H1 (cell line): ENCODE data around the gene OSGEP. TPM values are rescaled to one million over a fixed set of nuclear protein-coding genes. Genes with fewer than 3 reads are reported as not detected.

Experiments
- CTCF ChIA-PET: fragments of 300-600 bp; sonication (Branson Sonifier 250); formaldehyde crosslinking; loops from one replicate; lab custom pipeline; 2021; ENCODE audit not compliant: partially characterized antibody; lab: Charles Lee
- POLR2A ChIA-PET: fragments of 300-600 bp; sonication (Branson Sonifier 250); formaldehyde crosslinking; loops from one replicate; lab custom pipeline; 2021; ENCODE audit warnings: inconsistent platforms; ENCODE audit not compliant: partially characterized antibody; lab: Charles Lee
- DNase-seq, 2 experiments: peaks; one replicate each; pipeline versions ENCODE4 v3.0.0 to v3.0.0-alpha.2; 2010 to 2022; ENCODE audit warnings: low spot score in 2 of 2, low read depth in 1 of 2, mixed read lengths in 1 of 2
- FAIRE-seq: peaks from 2 replicates; lab custom pipeline; 2011; peaks lifted over from hg19 to GRCh38; lab: Jason Lieb, UNC
- H2AFZ ChIP-seq: 2 replicates; pipeline ENCODE4 v1.8.1; 2012; ENCODE audit warnings: low read length, inconsistent platforms
- H2AK5ac ChIP-seq: 2 replicates; pipeline ENCODE4 v1.6.1; 2013; ENCODE audit warnings: low read depth, low read length
- H2BK120ac ChIP-seq: replicated peaks from 2 replicates; pipeline ENCODE3; 2013; ENCODE audit warnings: low read depth, low read length, inconsistent platforms
- H2BK12ac ChIP-seq: 2 replicates; pipeline ENCODE4 v1.6.1; 2013; ENCODE audit warnings: low read depth, low read length
- H2BK15ac ChIP-seq: 2 replicates; pipeline ENCODE4 v1.6.1; 2013; ENCODE audit warnings: low read length
- H2BK20ac ChIP-seq: 2 replicates; pipeline ENCODE4 v1.6.1; 2013; ENCODE audit warnings: low read length
- H2BK5ac ChIP-seq: 2 replicates; pipeline ENCODE4 v1.6.1; 2013; ENCODE audit warnings: low read depth, low read length
- H3K14ac ChIP-seq: 2 replicates; pipeline ENCODE4 v1.6.1; 2013; ENCODE audit warnings: inconsistent platforms; ENCODE audit not compliant: insufficient read length
- H3K18ac ChIP-seq: 2 replicates; pipeline ENCODE4 v1.6.1; 2013; ENCODE audit warnings: low read length; ENCODE audit errors: extremely low read depth
- H3K23ac ChIP-seq: 2 replicates; pipeline ENCODE4 v1.6.1; 2013; ENCODE audit warnings: inconsistent platforms; ENCODE audit not compliant: insufficient read length
- H3K23me2 ChIP-seq: 2 replicates; pipeline ENCODE4 v1.6.1; 2013; ENCODE audit warnings: low read depth, low read length
- H3K27ac ChIP-seq: 2 replicates; pipeline ENCODE4 v1.6.1; 2011; ENCODE audit warnings: low read depth, low read length, inconsistent platforms
- H3K27me3 ChIP-seq, 4 experiments: replicated peaks in 1 of 4; 1 replicate in 1 of 4; 2 replicates in 3 of 4; pipeline versions ENCODE4 v1.6.1 to v1.8.1; 2011 to 2013; ENCODE audit warnings: low read length in 3 of 4, mild to moderate bottlenecking in 3 of 4, inconsistent platforms in 2 of 4, mixed read lengths in 2 of 4, moderate library complexity in 1 of 4; ENCODE audit not compliant: control insufficient read depth in 3 of 4, insufficient read depth in 3 of 4; ENCODE audit errors: extremely low read depth in 1 of 4
- H3K36me3 ChIP-seq, 4 experiments: 2 replicates each; pipeline versions ENCODE4 v1.6.1 to v1.8.1; 2011 to 2013; ENCODE audit warnings: mild to moderate bottlenecking in 4 of 4, low read length in 3 of 4, moderate library complexity in 2 of 4, control low read depth in 1 of 4, inconsistent platforms in 1 of 4; ENCODE audit not compliant: insufficient read depth in 4 of 4, control insufficient read depth in 2 of 4
- H3K4ac ChIP-seq: replicated peaks from 2 replicates; pipeline ENCODE3; 2013; ENCODE audit warnings: low read length, low read depth, mixed read lengths, inconsistent platforms; ENCODE audit not compliant: insufficient read length
- H3K4me1 ChIP-seq, 4 experiments: replicated peaks in 1 of 4; 1 replicate in 1 of 4; 2 replicates in 3 of 4; pipeline versions ENCODE4 v1.6.1 to v1.8.1; 2011 to 2013; ENCODE audit warnings: low read length in 3 of 4, inconsistent platforms in 2 of 4, mixed read lengths in 1 of 4; ENCODE audit not compliant: insufficient read depth in 4 of 4, control insufficient read depth in 3 of 4
- H3K4me2 ChIP-seq, 2 experiments: 2 replicates each; pipeline versions ENCODE4 v1.6.1 to v1.8.1; 2011 to 2013; ENCODE audit warnings: low read depth in 2 of 2, low read length in 2 of 2, control low read depth in 1 of 2, inconsistent platforms in 1 of 2, mild to moderate bottlenecking in 1 of 2; ENCODE audit not compliant: insufficient read depth in 1 of 2
- H3K4me3 ChIP-seq, 4 experiments: fragments of 200-600, 300-600 bp in 1 of 4; sonication (generic), shearing (Covaris generic), sonication (Bioruptor Twin) in 1 of 4; 2 replicates each; pipeline versions ENCODE4 v1.5.1 to v1.8.1; 2011 to 2016; ENCODE audit warnings: low read length in 4 of 4, low read depth in 3 of 4, control low read depth in 2 of 4, inconsistent platforms in 2 of 4, mild to moderate bottlenecking in 2 of 4, mixed read lengths in 1 of 4, moderate library complexity in 1 of 4; ENCODE audit not compliant: insufficient read depth in 2 of 4; ENCODE audit errors: extremely low read depth in 1 of 4
- H3K56ac ChIP-seq: replicated peaks from 2 replicates; pipeline ENCODE3; 2013; ENCODE audit warnings: low read depth, mild to moderate bottlenecking, mixed read lengths, low read length, inconsistent platforms; ENCODE audit not compliant: insufficient read length
- H3K79me1 ChIP-seq: 2 replicates; pipeline ENCODE4 v1.6.1; 2013; ENCODE audit warnings: low read depth, low read length, control low read depth
- H3K79me2 ChIP-seq, 2 experiments: 2 replicates each; pipeline versions ENCODE4 v1.6.1 to v1.8.1; 2012 to 2013; ENCODE audit warnings: low read length in 2 of 2, mild to moderate bottlenecking in 2 of 2, inconsistent platforms in 1 of 2; ENCODE audit not compliant: insufficient read depth in 2 of 2, control insufficient read depth in 1 of 2
- H3K9ac ChIP-seq, 4 experiments: replicated peaks in 1 of 4; 1 replicate in 1 of 4; 2 replicates in 3 of 4; pipeline versions ENCODE4 v1.6.1 to v1.8.1; 2011 to 2013; ENCODE audit warnings: low read depth in 3 of 4, low read length in 3 of 4, control low read depth in 2 of 4, mild to moderate bottlenecking in 2 of 4, moderate library complexity in 2 of 4, inconsistent platforms in 1 of 4; ENCODE audit errors: extremely low read depth in 1 of 4
- H3K9me3 ChIP-seq, 2 experiments: 2 replicates each; pipeline versions ENCODE4 v1.6.1 to v1.8.1; 2012 to 2013; ENCODE audit warnings: mild to moderate bottlenecking in 2 of 2, moderate library complexity in 2 of 2, control low read depth in 1 of 2, inconsistent platforms in 1 of 2, low read depth in 1 of 2, low read length in 1 of 2, mixed read lengths in 1 of 2; ENCODE audit not compliant: insufficient read depth in 2 of 2
- H4K20me1 ChIP-seq, 2 experiments: replicated peaks in 1 of 2; 2 replicates each; pipeline versions ENCODE3 to v1.8.1; 2011 to 2013; ENCODE audit warnings: inconsistent platforms in 2 of 2, low read length in 2 of 2, mild to moderate bottlenecking in 1 of 2; ENCODE audit not compliant: insufficient read depth in 2 of 2, control insufficient read depth in 1 of 2
- H4K5ac ChIP-seq: 2 replicates; pipeline ENCODE4 v1.6.1; 2013; ENCODE audit warnings: low read length, low read depth, mixed read lengths, inconsistent platforms; ENCODE audit not compliant: insufficient read length
- H4K8ac ChIP-seq: 2 replicates; pipeline ENCODE4 v1.8.0; 2013; ENCODE audit warnings: mild to moderate bottlenecking, moderate library complexity, low read length, inconsistent platforms; ENCODE audit not compliant: insufficient read depth; ENCODE audit errors: extremely low read depth
- H4K91ac ChIP-seq: replicated peaks from 2 replicates; pipeline ENCODE3; 2013; ENCODE audit warnings: low read length, mixed read lengths, inconsistent platforms; ENCODE audit not compliant: insufficient read length
- BCL11A ChIP-seq, 2 experiments: IDR thresholded peaks; one replicate each; pipeline ENCODE4 v1.6.1; 2011; ENCODE audit warnings: low read depth in 2 of 2, low read length in 2 of 2, mild to moderate bottlenecking in 2 of 2
- BRCA1 ChIP-seq: IDR thresholded peaks from 2 replicates; pipeline ENCODE4 v1.6.1; 2012; ENCODE audit warnings: low read depth, low read length, improper control_type of control experiment
- CREB1 ChIP-seq: IDR thresholded peaks from 2 replicates; pipeline ENCODE4 v1.6.1; 2012; ENCODE audit warnings: inconsistent platforms
- KDM1A ChIP-seq: fragments of 200-600, 300-600 bp; sonication (generic); IDR thresholded peaks from 2 replicates; pipeline ENCODE4 v1.7.1; 2016; ENCODE audit warnings: mild to moderate bottlenecking, low read length, borderline replicate concordance
- NANOG ChIP-seq: IDR thresholded peaks from 2 replicates; pipeline ENCODE4 v1.6.1; 2011; ENCODE audit warnings: low read length, low read depth, mild to moderate bottlenecking, inconsistent platforms; ENCODE audit not compliant: insufficient read depth, poor library complexity, severe bottlenecking
- SAP30 ChIP-seq: fragments of 300-600 bp; sonication (generic); IDR thresholded peaks from 2 replicates; pipeline ENCODE4 v1.7.1; 2012; ENCODE audit warnings: low read length, moderate library complexity, mild to moderate bottlenecking, inconsistent platforms; ENCODE audit not compliant: insufficient read depth, insufficient replicate concordance
- SRF ChIP-seq: IDR thresholded peaks from 2 replicates; pipeline ENCODE4 v1.6.1; 2011; ENCODE audit warnings: mild to moderate bottlenecking, low read depth, low read length, moderate library complexity
- TAF1 ChIP-seq: IDR thresholded peaks from 2 replicates; pipeline ENCODE4 v1.6.1; 2011; ENCODE audit warnings: mild to moderate bottlenecking, low read depth, low read length
- TEAD4 ChIP-seq: IDR thresholded peaks from 2 replicates; pipeline ENCODE4 v1.6.1; 2012; ENCODE audit warnings: low read depth, low read length, inconsistent platforms, mixed read lengths
- YY1 ChIP-seq: IDR thresholded peaks from 2 replicates; pipeline ENCODE4 v1.6.1; 2011; ENCODE audit warnings: low read depth, mild to moderate bottlenecking, low read length
- WGBS, 2 experiments: shearing (Covaris generic) in 1 of 2; methylation state at CpG; one replicate each; pipeline versions ENCODE4 v1.1.6 to v1.1.7; 2013 to 2015; ENCODE audit warnings: low lambda C conversion rate in 2 of 2, mixed read lengths in 2 of 2, inconsistent platforms in 1 of 2, low coverage in 1 of 2, missing lambda C conversion rate in 1 of 2; ENCODE audit not compliant: insufficient replicate concordance in 2 of 2, insufficient coverage in 1 of 2, insufficient read length in 1 of 2; ENCODE audit errors: extremely low coverage in 1 of 2, missing lambda C conversion rate in 1 of 2; 5-methylcytosine and 5-hydroxymethylcytosine counted together
- polyA plus RNA-seq, 7 experiments: library from polyadenylated mRNA; depleted of rRNA in 3 of 7; stranded (reverse) in 5 of 7; unstranded in 2 of 7; fragments of >200 nt in 5 of 7; fragments of 200-250 nt in 2 of 7; gene quantifications; 1 replicate in 5 of 7; 2 replicates in 1 of 7; 4 replicates in 1 of 7; pipeline versions ENCODE4 v1.2.1 to v1.2.3, GENCODE V29; 2011 to 2013; ENCODE audit warnings: missing spikeins in 2 of 7, mixed read lengths in 2 of 7
- total RNA-seq: library from RNA; stranded (reverse); fragmentation: NEBNext Ultra II Directional; extraction: Animal tissue kit (Norgen Biotek cat#: 25700); gene quantifications from 2 replicates; pipeline ENCODE4 v1.2.1, GENCODE V29; 2021
- TF ChIP-seq, protein P1 (sequence below): IDR thresholded peaks from 2 replicates; pipeline ENCODE4 v1.6.1; 2012; ENCODE audit warnings: inconsistent platforms
- TF ChIP-seq, protein P2 (sequence below): IDR thresholded peaks from 2 replicates; pipeline ENCODE4 v1.6.1; 2012; ENCODE audit warnings: inconsistent platforms

Gene OSGEP
- total and polyA plus RNA-seq, 2 of the 8 experiments (the other 6 are each of a cell fraction or from before 2014, with no cell fraction given) = 34.4 to 78.6 TPM

DNA sequence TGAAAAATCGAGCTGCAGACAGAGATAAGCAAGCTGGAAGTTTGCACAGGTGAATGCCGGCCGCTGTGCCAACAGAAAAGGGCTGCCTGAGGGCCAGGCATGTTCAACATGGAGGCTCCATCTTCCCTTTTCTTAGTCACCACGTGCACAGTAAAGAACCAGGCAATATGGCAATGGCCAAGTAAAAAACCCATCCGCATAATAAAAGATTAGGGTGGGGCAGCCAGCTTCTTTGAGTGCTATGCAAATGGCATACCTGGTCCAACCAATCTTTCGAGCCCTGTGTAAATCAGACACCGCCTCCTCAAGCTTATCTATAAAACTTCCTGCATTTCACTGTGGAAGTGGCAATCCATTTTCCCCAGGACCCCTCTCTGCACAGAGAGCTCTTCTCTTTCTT is 31.3 kb upstream of the OSGEP start:
- no peaks in the 10 kb centered on the region for H3K9me3 ChIP-seq
- H3K27me3 ChIP-seq = no peaks in the 10 kb centered on the region
- CTCF ChIA-PET = interaction anchor here (0.6 to 7.5 kb wide), 5 partner anchors 11 to 176 kb away, joined by 3 to 114 read pairs (median 4); no protein-coding TSS in a partner anchor
- 70% methylated on average over 7 of the region's 7 CpGs; no CpG with 5 or more reads in 1 of the 2 experiments for WGBS, 2 experiments
- H2BK120ac ChIP-seq = no peak overlapping the region
- H4K20me1 ChIP-seq = no peaks in the 10 kb centered on the region
- H4K91ac ChIP-seq = no peak overlapping the region
- H3K36me3 ChIP-seq = no peaks in the 10 kb centered on the region
- POLR2A ChIA-PET = interaction anchor here (0.6 to 3.7 kb wide), 5 partner anchors 11 to 142 kb away, joined by 4 to 31 read pairs (median 7); partner anchors contain the start of genes APEX1, OSGEP, PARP2 and PNP
- no peak overlapping the region for H3K27ac ChIP-seq
- no peak overlapping the region for H3K23ac ChIP-seq
- H2BK15ac ChIP-seq = no peak overlapping the region
- H3K56ac ChIP-seq = no peak overlapping the region
- no peak for TF ChIP-seq CREB1
- no peak for TF ChIP-seq KDM1A
- no peak for TF ChIP-seq TAF1
- TF ChIP-seq, protein P1, sequence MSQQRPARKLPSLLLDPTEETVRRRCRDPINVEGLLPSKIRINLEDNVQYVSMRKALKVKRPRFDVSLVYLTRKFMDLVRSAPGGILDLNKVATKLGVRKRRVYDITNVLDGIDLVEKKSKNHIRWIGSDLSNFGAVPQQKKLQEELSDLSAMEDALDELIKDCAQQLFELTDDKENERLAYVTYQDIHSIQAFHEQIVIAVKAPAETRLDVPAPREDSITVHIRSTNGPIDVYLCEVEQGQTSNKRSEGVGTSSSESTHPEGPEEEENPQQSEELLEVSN = peak; percentile 41; the same call in 1 of the 2 replicates
- no peak for TF ChIP-seq SRF
- TF ChIP-seq, protein P2, sequence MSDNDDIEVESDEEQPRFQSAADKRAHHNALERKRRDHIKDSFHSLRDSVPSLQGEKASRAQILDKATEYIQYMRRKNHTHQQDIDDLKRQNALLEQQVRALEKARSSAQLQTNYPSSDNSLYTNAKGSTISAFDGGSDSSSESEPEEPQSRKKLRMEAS = peak; percentile 66
- no peak for TF ChIP-seq BRCA1
- TF ChIP-seq TEAD4 = no peak
- TF ChIP-seq YY1 = peak; percentile 48; the same call in 1 of the 2 replicates
- TF ChIP-seq NANOG = no peak
- no peak for TF ChIP-seq SAP30
- TF ChIP-seq BCL11A (IDR thresholded peaks at IDR 0.05; ENCODE audit: low read depth in 2 of 2, low read length in 2 of 2) = no peak
- DNase-seq (no peak), FAIRE-seq (no peak)
- H2BK12ac ChIP-seq = no peak overlapping the region
- no peak overlapping the region for H3K4me2 ChIP-seq
- peaks cover 0 to 8% (median 3%) of the 10 kb centered on the region in 4 experiments; a peak in 2 of 7 replicates for H3K4me1 ChIP-seq
- no peak overlapping the region for H3K4ac ChIP-seq
- H2BK20ac ChIP-seq = no peak overlapping the region
- H2AFZ ChIP-seq = peak overlapping the region; percentile 2; the same call in 1 of the 2 replicates
- no peak overlapping the region for H3K9ac ChIP-seq
- peaks cover 2% of the 10 kb centered on the region; the same call in 1 of the 2 replicates for H3K23me2 ChIP-seq
- H3K18ac ChIP-seq = no peak overlapping the region; the same call in 1 of the 2 replicates
- no peak overlapping the region for H4K5ac ChIP-seq
- H3K79me1 ChIP-seq = no peaks in the 10 kb centered on the region
- H2AK5ac ChIP-seq = no peak overlapping the region
- no peak overlapping the region for H4K8ac ChIP-seq
- H3K4me3 ChIP-seq = no peak overlapping the region
- no peak overlapping the region for H2BK5ac ChIP-seq
- no peak overlapping the region for H3K14ac ChIP-seq
- H3K79me2 ChIP-seq = no peaks in the 10 kb centered on the region
